IMR-90 (cell line): ENCODE measurements around the gene TRAT1. TPM values are rescaled to one million over a fixed set of nuclear protein-coding genes. Genes with fewer than 3 reads are reported as not detected.

Source experiments
- ATAC-seq: fragments of 200-7000 bp; cut with Tn5 transposase; 2 replicates; pipeline ENCODE4 v1.9.1; 2020; ENCODE audit warnings: low read depth, mild to moderate bottlenecking, moderate library complexity
- BruUV-seq: library from RNA; stranded (reverse); fragments of 400-500 nt; replicated peaks from 2 replicates; lab custom pipeline; 2021; lab: Mats Ljungman, UMichigan
- CTCF ChIA-PET: fragments of 300-600 bp; formaldehyde crosslinking; extraction: SDS; loops from one replicate; lab custom pipeline; 2021; ENCODE audit warnings: antibody characterized with exemption; lab: Yijun Ruan, JAX
- POLR2A ChIA-PET: fragments of 300-600 bp; sonication (Branson Sonifier 250); formaldehyde crosslinking; loops from one replicate; lab custom pipeline; 2022; ENCODE audit warnings: antibody characterized with exemption; ENCODE audit not compliant: unreplicated experiment; lab: Charles Lee
- DNase-seq: peaks from one replicate; pipeline ENCODE4 v3.0.0; 2013
- H2AFZ ChIP-seq: replicated peaks from 2 replicates; pipeline ENCODE3; 2013; ENCODE audit warnings: low read length, mild to moderate bottlenecking; ENCODE audit not compliant: poor library complexity
- H2AK5ac ChIP-seq: 2 replicates; pipeline ENCODE4 v1.6.1; 2013; ENCODE audit warnings: low read depth, low read length, inconsistent platforms
- H2AK9ac ChIP-seq: replicated peaks from 2 replicates; pipeline ENCODE3; 2013; ENCODE audit warnings: mild to moderate bottlenecking, low read depth, low read length, moderate library complexity; ENCODE audit not compliant: poor library complexity
- H2BK120ac ChIP-seq: 2 replicates; pipeline ENCODE4 v1.6.1; 2013; ENCODE audit warnings: low read depth, low read length, inconsistent platforms
- H2BK15ac ChIP-seq: 3 replicates; pipeline ENCODE4 v1.6.1; 2013; ENCODE audit warnings: low read depth, low read length, inconsistent platforms
- H2BK20ac ChIP-seq: 2 replicates; pipeline ENCODE4 v1.6.1; 2013; ENCODE audit warnings: low read depth, mild to moderate bottlenecking, inconsistent platforms, low read length, moderate library complexity
- H2BK5ac ChIP-seq: 2 replicates; pipeline ENCODE4 v1.6.1; 2013; ENCODE audit warnings: mild to moderate bottlenecking, low read depth, low read length, inconsistent platforms; ENCODE audit not compliant: poor library complexity, severe bottlenecking
- H3K14ac ChIP-seq: replicated peaks from 2 replicates; pipeline ENCODE4 v1.6.1; 2013; ENCODE audit warnings: low read depth, low read length, inconsistent platforms
- H3K18ac ChIP-seq: 2 replicates; pipeline ENCODE4 v1.6.1; 2013; ENCODE audit warnings: low read depth, low read length, control low read depth
- H3K23ac ChIP-seq: 2 replicates; pipeline ENCODE4 v1.6.1; 2013; ENCODE audit warnings: low read depth, low read length, inconsistent platforms
- H3K27ac ChIP-seq: 2 replicates; pipeline ENCODE4 v1.5.1; 2013; ENCODE audit warnings: mild to moderate bottlenecking, control low read depth, low read length; ENCODE audit not compliant: insufficient read depth
- H3K27me3 ChIP-seq: 2 replicates; pipeline ENCODE4 v1.6.1; 2013; ENCODE audit warnings: low read length; ENCODE audit not compliant: control insufficient read depth, insufficient read depth
- H3K36me3 ChIP-seq: 2 replicates; pipeline ENCODE4 v1.6.1; 2013; ENCODE audit warnings: low read length, mixed read lengths; ENCODE audit not compliant: control insufficient read depth, insufficient read depth
- H3K4ac ChIP-seq: 2 replicates; pipeline ENCODE4 v1.6.1; 2013; ENCODE audit warnings: low read depth, low read length, inconsistent platforms
- H3K4me1 ChIP-seq: 2 replicates; pipeline ENCODE4 v1.6.1; 2013; ENCODE audit warnings: low read length, mixed read lengths; ENCODE audit not compliant: control insufficient read depth, insufficient read depth
- H3K4me2 ChIP-seq: 2 replicates; pipeline ENCODE4 v1.6.1; 2013; ENCODE audit warnings: low read depth, mild to moderate bottlenecking, control low read depth, low read length, moderate library complexity
- H3K4me3 ChIP-seq: 2 replicates; pipeline ENCODE4 v1.5.1; 2013; ENCODE audit warnings: low read depth, mild to moderate bottlenecking, control low read depth, low read length, moderate library complexity; ENCODE audit not compliant: insufficient read depth
- H3K56ac ChIP-seq: 2 replicates; pipeline ENCODE4 v1.6.1; 2013; ENCODE audit warnings: low read length, inconsistent platforms; ENCODE audit not compliant: insufficient read depth; ENCODE audit errors: extremely low read depth
- H3K79me1 ChIP-seq, 2 experiments: 2 replicates each; pipeline ENCODE4 v1.6.1; 2013; ENCODE audit warnings: low read length in 2 of 2, inconsistent platforms in 1 of 2, low read depth in 1 of 2
- H3K9ac ChIP-seq: 2 replicates; pipeline ENCODE4 v1.6.1; 2013; ENCODE audit warnings: low read depth, low read length, control low read depth
- H3K9me1 ChIP-seq: 2 replicates; pipeline ENCODE4 v1.6.1; 2013; ENCODE audit warnings: low read length, inconsistent platforms; ENCODE audit not compliant: insufficient read depth
- H3K9me3 ChIP-seq: 2 replicates; pipeline ENCODE4 v1.6.1; 2013; ENCODE audit warnings: low read length; ENCODE audit not compliant: control insufficient read depth, insufficient read depth
- H4K20me1 ChIP-seq: 2 replicates; pipeline ENCODE4 v1.6.1; 2013; ENCODE audit warnings: low read length, inconsistent platforms; ENCODE audit not compliant: insufficient read depth
- H4K5ac ChIP-seq: 2 replicates; pipeline ENCODE4 v1.6.1; 2013; ENCODE audit warnings: mild to moderate bottlenecking, low read depth, low read length, control low read depth
- H4K8ac ChIP-seq, 2 experiments: 2 replicates each; pipeline ENCODE4 v1.6.1; 2013; ENCODE audit warnings: low read depth in 2 of 2, low read length in 2 of 2, control low read depth in 1 of 2, inconsistent platforms in 1 of 2
- H4K91ac ChIP-seq: 2 replicates; pipeline ENCODE4 v1.6.1; 2013; ENCODE audit warnings: low read depth, low read length, inconsistent platforms; ENCODE audit not compliant: insufficient read depth
- BHLHE40 ChIP-seq: fragments of 150-350 bp; IDR thresholded peaks from 2 replicates; pipeline ENCODE4 v1.6.1; 2016; ENCODE audit warnings: mild to moderate bottlenecking, low read depth, low read length
- CTCF ChIP-seq: conservative IDR thresholded peaks from 2 replicates; pipeline ENCODE4 v1.5.1; 2012; ENCODE audit warnings: mild to moderate bottlenecking, low read depth, low read length, improper control_type of control experiment
- MAFK ChIP-seq: IDR thresholded peaks from 2 replicates; pipeline ENCODE4 v1.6.1; 2012; ENCODE audit warnings: low read depth, low read length, improper control_type of control experiment
- MAZ ChIP-seq: IDR thresholded peaks from 2 replicates; pipeline ENCODE4 v1.6.1; 2012; ENCODE audit warnings: low read depth, mild to moderate bottlenecking, low read length, improper control_type of control experiment, moderate library complexity, borderline replicate concordance
- MXI1 ChIP-seq: IDR thresholded peaks from 2 replicates; pipeline ENCODE4 v1.6.1; 2012; ENCODE audit warnings: low read depth, mild to moderate bottlenecking, low read length, moderate library complexity, borderline replicate concordance
- POLR2A ChIP-seq: IDR thresholded peaks from 2 replicates; pipeline ENCODE4 v1.6.1; 2012; ENCODE audit warnings: mild to moderate bottlenecking, low read depth, low read length
- RAD21 ChIP-seq: IDR thresholded peaks from 2 replicates; pipeline ENCODE4 v1.6.1; 2012; ENCODE audit warnings: low read length, improper control_type of control experiment
- WGBS, 2 experiments: methylation state at CpG; one replicate each; pipeline versions ENCODE4 v1.1.5 to v1.1.7; 2013; ENCODE audit warnings: missing lambda C conversion rate in 2 of 2; ENCODE audit not compliant: insufficient read length in 1 of 2; ENCODE audit errors: extremely low coverage in 2 of 2; 5-methylcytosine and 5-hydroxymethylcytosine counted together
- dilution Hi-C: fragments of 300-500 bp; cut with HindIII; formaldehyde crosslinking; loops from one replicate; pipeline ENCODE4 v1.14.3; 2018; ENCODE audit warnings: low sequenced_read_pairs; ENCODE audit not compliant: unreplicated experiment
- in situ Hi-C: fragments of 300-500 bp; cut with MboI; formaldehyde crosslinking; loops from 3 replicates; pipeline ENCODE4 v1.14.3; 2019; ENCODE audit warnings: low sequenced_read_pairs, inconsistent platforms, mixed read lengths
- intact Hi-C: fragments of 100-400 bp; cut with micrococcal nuclease; formaldehyde crosslinking; loops from 2 replicates; pipeline ENCODE4 v1.10.0; 2022
- polyA plus RNA-seq, 3 experiments: library from polyadenylated mRNA; depleted of rRNA; stranded (reverse); fragments of >200 nt; gene quantifications; 2 replicates each; pipeline ENCODE4 v1.2.3, GENCODE V29; 2012; ENCODE audit warnings: low replicate concordance in 1 of 3
- total RNA-seq: library from RNA; depleted of rRNA; stranded (reverse); fragments of >200 nt; gene quantifications from 2 replicates; pipeline ENCODE4 v1.2.3, GENCODE V29; 2012
- TF ChIP-seq, protein P1 (sequence below): fragments of 150-350 bp; IDR thresholded peaks from 2 replicates; pipeline ENCODE4 v1.6.1; 2017; ENCODE audit warnings: mild to moderate bottlenecking, antibody characterized with exemption, low read length, low read depth

The TRAT1 gene
- total and polyA plus RNA-seq, 2 of the 4 experiments (the other 2 are of a cell fraction), result not detected

- Histone ChIP-seq H3K4me2 (no peak overlapping the region), H3K27ac (no peak overlapping the region), H2BK20ac (no peak overlapping the region), H3K4ac (no peak overlapping the region), H3K18ac (no peak overlapping the region), H3K9ac (no peak overlapping the region), H2AK9ac (no peak overlapping the region), H3K36me3 (no peaks in the 10 kb centered on the region), H2AFZ (no peak overlapping the region), H4K5ac (no peak overlapping the region), H4K91ac (no peak overlapping the region), H4K8ac (no peak overlapping the region), H2AK5ac (no peak overlapping the region), H3K4me1 (no peaks in the 10 kb centered on the region), H3K9me1 (no peaks in the 10 kb centered on the region), H3K9me3 (no peaks in the 10 kb centered on the region), H3K4me3 (no peak overlapping the region), H3K79me1 (no peaks in the 10 kb centered on the region), H2BK120ac (no peak overlapping the region), H2BK15ac (no peak overlapping the region), H3K27me3 (no peaks in the 10 kb centered on the region), H3K14ac (no peak overlapping the region), H2BK5ac (no peak overlapping the region), H3K23ac (no peak overlapping the region), H4K20me1 (no peaks in the 10 kb centered on the region), H3K56ac (no peak overlapping the region)
- WGBS, 2 experiments, result 83% methylated on average over 1 of the region's 3 CpGs; no CpG with 5 or more reads in 1 of the 2 experiments
- ChIA-PET POLR2A (no interaction called here), CTCF (no interaction called here)
- intact Hi-C loops, result no loop called here
- in situ Hi-C loops, result loop anchor here (25.0 kb wide), 1 partner anchor 105 kb away; no protein-coding TSS in a partner anchor
- TF ChIP-seq MAFK, result no peak
- TF ChIP-seq POLR2A, result no peak
- TF ChIP-seq MXI1, result no peak
- no peak for TF ChIP-seq CTCF
- TF ChIP-seq, protein P1, sequence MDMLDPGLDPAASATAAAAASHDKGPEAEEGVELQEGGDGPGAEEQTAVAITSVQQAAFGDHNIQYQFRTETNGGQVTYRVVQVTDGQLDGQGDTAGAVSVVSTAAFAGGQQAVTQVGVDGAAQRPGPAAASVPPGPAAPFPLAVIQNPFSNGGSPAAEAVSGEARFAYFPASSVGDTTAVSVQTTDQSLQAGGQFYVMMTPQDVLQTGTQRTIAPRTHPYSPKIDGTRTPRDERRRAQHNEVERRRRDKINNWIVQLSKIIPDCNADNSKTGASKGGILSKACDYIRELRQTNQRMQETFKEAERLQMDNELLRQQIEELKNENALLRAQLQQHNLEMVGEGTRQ, result no peak
- no peak for TF ChIP-seq RAD21
- no peak for TF ChIP-seq BHLHE40
- TF ChIP-seq MAZ, result no peak
- BruUV-seq, result no TSS peak
- dilution Hi-C loops, result no loop called here
- DNase-seq (no peak), ATAC-seq (no peak)
Measured at GRCh38 chr3:108891833-108892232, 69.2 kb downstream of the TRAT1 start.
